Putamen (tissue), 1 donor: Measurements from ENCODE around the gene KCNMB2.
"Not testable (repeated sequence)": the region's sequence is repeated elsewhere in the genome, so short reads cannot be mapped to it uniquely, and the experiment has no call there.

ENCODE experiments used
- DNase-seq: peaks from one replicate; pipeline ENCODE4 v3.0.0-alpha.2; 2016; ENCODE audit warnings: low spot score

The KCNMB2 gene

GRCh38 chr3:178703268-178703975 is 167.2 kb downstream of the KCNMB2 start:
- no peak for DNase-seq

- DNase-seq = no peak
These were observed 169.7 kb downstream of the KCNMB2 start for GRCh38 chr3:178705925-178706324.

GRCh38 chr3:178706411-178706810 is 170.2 kb downstream of the KCNMB2 start:
- no peak for DNase-seq

- DNase-seq = no peak
These were observed 171.2 kb downstream of the KCNMB2 start for GRCh38 chr3:178707311-178708031.

GRCh38 chr3:178709051-178709450 is 172.8 kb downstream of the KCNMB2 start:
- no peak for DNase-seq

- DNase-seq = no peak
These were observed 175.5 kb downstream of the KCNMB2 start for GRCh38 chr3:178711753-178712152.

GRCh38 chr3:178712247-178712646 is 176.0 kb downstream of the KCNMB2 start:
- DNase-seq = no peak

GRCh38 chr3:178714925-178715832 is 178.9 kb downstream of the KCNMB2 start:
- DNase-seq = no peak

GRCh38 chr3:178718995-178719635 is 182.9 kb downstream of the KCNMB2 start:
- DNase-seq = no peak

GRCh38 chr3:178732824-178733223 is 196.6 kb downstream of the KCNMB2 start:
- DNase-seq = no peak

GRCh38 chr3:178735032-178735674 is 198.9 kb downstream of the KCNMB2 start:
- no peak for DNase-seq

- no peak for DNase-seq
These were observed 200.1 kb downstream of the KCNMB2 start for GRCh38 chr3:178736300-178736699.

GRCh38 chr3:178739720-178740119 is 203.5 kb downstream of the KCNMB2 start:
- DNase-seq = no peak

GRCh38 chr3:178741020-178741419 is 204.8 kb downstream of the KCNMB2 start:
- no peak for DNase-seq

- no peak for DNase-seq
These were observed 207.1 kb downstream of the KCNMB2 start for GRCh38 chr3:178743297-178743696.

- DNase-seq = not testable (repeated sequence)
These were observed 209.8 kb downstream of the KCNMB2 start for GRCh38 chr3:178745861-178746655.

GRCh38 chr3:178748874-178749273 is 212.6 kb downstream of the KCNMB2 start:
- DNase-seq = no peak

- DNase-seq = no peak
These were observed 213.2 kb downstream of the KCNMB2 start for GRCh38 chr3:178749471-178749870.

GRCh38 chr3:178750639-178751300 is 214.5 kb downstream of the KCNMB2 start:
- no peak for DNase-seq

GRCh38 chr3:178752843-178753242 is 216.6 kb downstream of the KCNMB2 start:
- no peak for DNase-seq
